K562 (cell line): ENCODE results near the gene BCO2. TPM values are rescaled to one million over a fixed set of nuclear protein-coding genes. Genes with fewer than 3 reads are reported as not detected.

Source experiments
- ATAC-seq: fragments of 200-7000 bp; cut with Tn5 transposase; 3 replicates; pipeline ENCODE4 v1.9.1; 2020; ENCODE audit warnings: moderate library complexity
- BruUV-seq: library from RNA; stranded (reverse); fragments of 400-500 nt; replicated peaks from 2 replicates; lab custom pipeline; 2021; lab: Mats Ljungman, UMichigan
- CTCF ChIA-PET: fragments of 300-600 bp; formaldehyde crosslinking; extraction: SDS; loops from one replicate; lab custom pipeline; 2021; ENCODE audit warnings: low intra/inter-chr PET ratio; lab: Yijun Ruan, JAX
- POLR2A ChIA-PET: fragments of 300-600, 350-650 bp; sonication (Branson Sonifier 250); formaldehyde crosslinking; extraction: SDS; loops from one replicate; lab custom pipeline; 2021; ENCODE audit warnings: antibody characterized with exemption, inconsistent platforms; lab: Yijun Ruan, JAX
- DNase-seq, 4 experiments: peaks; one replicate each; pipeline versions ENCODE4 v3.0.0 to v3.0.0-alpha.2; 2011 to 2018; ENCODE audit warnings: low spot score in 3 of 4, mixed read lengths in 3 of 4; ENCODE audit errors: extremely low read depth in 1 of 4
- FAIRE-seq: peaks from 2 replicates; lab custom pipeline; 2011; peaks lifted over from hg19 to GRCh38; lab: Jason Lieb, UNC
- H2AFZ ChIP-seq: 2 replicates; pipeline ENCODE4 v1.6.0; 2011; ENCODE audit warnings: low read depth, low read length, control low read depth, inconsistent platforms
- H3K27ac ChIP-seq: fragments of 200-600 bp; 3 replicates; pipeline ENCODE4 v1.8.0; 2011; ENCODE audit warnings: low read depth, mild to moderate bottlenecking, control low read depth, inconsistent platforms, low read length, moderate library complexity, mixed read lengths; ENCODE audit errors: extremely low read depth
- H3K27me3 ChIP-seq, 2 experiments: fragments of 300-600 bp in 1 of 2; 2 replicates in 1 of 2; 3 replicates in 1 of 2; pipeline versions ENCODE4 v1.6.0 to v1.8.0; 2011; ENCODE audit warnings: inconsistent platforms in 2 of 2, low read length in 2 of 2, mild to moderate bottlenecking in 1 of 2, mixed read lengths in 1 of 2, moderate library complexity in 1 of 2; ENCODE audit not compliant: control insufficient read depth in 2 of 2, insufficient read depth in 2 of 2
- H3K36me3 ChIP-seq: fragments of 300-600 bp; 3 replicates; pipeline ENCODE4 v1.8.0; 2011; ENCODE audit warnings: mild to moderate bottlenecking, low read length, inconsistent platforms; ENCODE audit not compliant: control insufficient read depth, insufficient read depth
- H3K4me1 ChIP-seq, 2 experiments: fragments of 200-600 bp in 1 of 2; replicated peaks in 1 of 2; 2 replicates in 1 of 2; 3 replicates in 1 of 2; pipeline versions ENCODE4 v1.5.1 to v1.8.0; 2011; ENCODE audit warnings: inconsistent platforms in 2 of 2, low read length in 2 of 2, mild to moderate bottlenecking in 1 of 2, mixed read lengths in 1 of 2, moderate library complexity in 1 of 2; ENCODE audit not compliant: control insufficient read depth in 2 of 2, insufficient read depth in 2 of 2
- H3K4me2 ChIP-seq: 2 replicates; pipeline ENCODE4 v1.6.1; 2011; ENCODE audit warnings: low read length, control low read depth, inconsistent platforms, mixed read lengths; ENCODE audit not compliant: insufficient read depth
- H3K4me3 ChIP-seq: fragments of 200-600 bp; sonication (generic), shearing (Covaris generic); 2 replicates; pipeline ENCODE4 v1.5.1; 2016; ENCODE audit warnings: control low read depth, inconsistent platforms
- H3K79me2 ChIP-seq: fragments of 200-600 bp; 3 replicates; pipeline ENCODE4 v1.8.0; 2011; ENCODE audit warnings: low read length, inconsistent platforms; ENCODE audit not compliant: control insufficient read depth, insufficient read depth
- H3K9ac ChIP-seq, 2 experiments: 2 replicates each; pipeline versions ENCODE4 v1.6.0 to v1.6.1; 2011; ENCODE audit warnings: low read depth in 2 of 2, low read length in 2 of 2, control low read depth in 1 of 2, inconsistent platforms in 1 of 2, mild to moderate bottlenecking in 1 of 2, mixed read lengths in 1 of 2; ENCODE audit not compliant: insufficient read depth in 1 of 2
- H3K9me1 ChIP-seq: one replicate; pipeline ENCODE4 v1.6.0; 2011; ENCODE audit warnings: inconsistent platforms, mild to moderate bottlenecking, low read length, moderate library complexity; ENCODE audit not compliant: control insufficient read depth, insufficient read depth
- H3K9me3 ChIP-seq: replicated peaks from 2 replicates; pipeline ENCODE4 v1.5.1; 2011; ENCODE audit warnings: low read depth, low read length, inconsistent platforms; ENCODE audit not compliant: control insufficient read depth, insufficient read depth
- H4K20me1 ChIP-seq: replicated peaks from 2 replicates; pipeline ENCODE4 v1.6.1; 2011; ENCODE audit warnings: low read length, inconsistent platforms, mixed read lengths; ENCODE audit not compliant: control insufficient read depth, insufficient read depth
- CAMTA2 ChIP-seq: fragments of 250-450 bp; sonication (Bioruptor Pico); conservative IDR thresholded peaks from 2 replicates; pipeline ENCODE4 v1.5.1; 2022
- FOXA3 ChIP-seq, 2 experiments: fragments of 450-650 bp in 1 of 2; sonication (generic) in 1 of 2; formaldehyde crosslinking; IDR thresholded peaks in 1 of 2; conservative IDR thresholded peaks in 1 of 2; 2 replicates each; pipeline versions ENCODE4 v1.4.0 to v1.8.0; 2020 to 2022; ENCODE audit warnings: mild to moderate bottlenecking in 2 of 2, missing genetic modification reagents in 1 of 2
- HNRNPK ChIP-seq: fragments of 200-400 bp; formaldehyde crosslinking; IDR thresholded peaks from one replicate; pipeline ENCODE4 v1.6.1; 2018; ENCODE audit warnings: mild to moderate bottlenecking, low read depth, low read length; ENCODE audit not compliant: poor library complexity, severe bottlenecking
- JUN ChIP-seq, 2 experiments: sonication (generic) in 1 of 2; formaldehyde crosslinking in 1 of 2; IDR thresholded peaks; 2 replicates each; pipeline versions ENCODE4 v1.6.1 to v1.8.0; 2012 to 2022; ENCODE audit warnings: borderline replicate concordance in 2 of 2, mild to moderate bottlenecking in 2 of 2, improper control_type of control experiment in 1 of 2, low read depth in 1 of 2, low read length in 1 of 2, missing genetic modification reagents in 1 of 2
- NFE2 ChIP-seq: IDR thresholded peaks from 2 replicates; pipeline ENCODE4 v1.6.1; 2014; ENCODE audit warnings: antibody characterized with exemption, low read depth
- NFIC ChIP-seq: fragments of 450-650 bp; IDR thresholded peaks from 2 replicates; pipeline ENCODE4 v1.6.1; 2017; ENCODE audit warnings: mild to moderate bottlenecking, inconsistent platforms
- RHOXF2B ChIP-seq: fragments of 250-450 bp; sonication (Bioruptor Pico); conservative IDR thresholded peaks from 2 replicates; pipeline ENCODE4 v1.5.1; 2021
- TRIM24 ChIP-seq, 2 experiments: fragments of 450-650 bp; IDR thresholded peaks; 2 replicates each; pipeline ENCODE4 v1.6.1; 2016
- ZNF224 ChIP-seq: sonication (generic); formaldehyde crosslinking; IDR thresholded peaks from 2 replicates; pipeline ENCODE4 v1.8.0; 2022; ENCODE audit warnings: mild to moderate bottlenecking, missing genetic modification reagents
- ZNF316 ChIP-seq: fragments of 450-650 bp; IDR thresholded peaks from 2 replicates; pipeline ENCODE4 v1.6.1; 2016
- ZNF398 ChIP-seq: fragments of 250-450 bp; sonication (Bioruptor Pico); IDR thresholded peaks from 2 replicates; pipeline ENCODE4 v1.8.0; 2021; ENCODE audit warnings: moderate library complexity, mild to moderate bottlenecking, inconsistent platforms
- WGBS: fragments of 100-300 bp; shearing (Covaris generic); methylation state at CpG from one replicate; pipeline ENCODE4 v1.1.6; 2016; ENCODE audit warnings: low coverage, mixed read lengths; ENCODE audit not compliant: insufficient coverage; ENCODE audit errors: missing lambda C conversion rate; 5-methylcytosine and 5-hydroxymethylcytosine counted together
- in situ Hi-C: fragments of 300-500 bp; cut with MboI; formaldehyde crosslinking; loops from 4 replicates; pipeline ENCODE4 v1.15.0; 2018; ENCODE audit warnings: inconsistent platforms, mixed read lengths
- intact Hi-C: fragments of 100-400 bp; cut with micrococcal nuclease; formaldehyde crosslinking; loops from 2 replicates; pipeline ENCODE4 v1.14.2; 2022
- polyA plus RNA-seq, 8 experiments: library from polyadenylated mRNA; depleted of rRNA in 4 of 8; stranded (reverse) in 5 of 8; unstranded in 3 of 8; fragments of >200 nt; fragmentation: Nextera tagmentation in 2 of 8; fragmentation: Illumina TruSeq in 1 of 8; extraction: Ambion mirVana in 2 of 8; extraction: Trizol in 1 of 8; gene quantifications; 2 replicates each; pipeline versions ENCODE4 v1.2.1 to v1.2.3, GENCODE V29; 2011 to 2014; ENCODE audit warnings: inconsistent platforms in 1 of 8, missing spikeins in 1 of 8
- total RNA-seq, 7 experiments: library from RNA; depleted of rRNA in 6 of 7; stranded (reverse); fragments of >200 nt in 6 of 7; fragmentation: Illumina TruSeq in 2 of 7; extraction: Trizol in 2 of 7; gene quantifications; 2 replicates each; pipeline versions ENCODE4 v1.2.1 to v1.2.3, GENCODE V29; 2011 to 2021; ENCODE audit warnings: low replicate concordance in 1 of 7

The BCO2 gene
- total and polyA plus RNA-seq, 9 of the 15 experiments (the other 6 are each of a cell fraction or from before 2014, with no cell fraction given), result 0.21 to 1.0 (median 0.47) TPM; not detected in 1

- TF ChIP-seq FOXA3 (CRISPR knock-in tag; conservative IDR thresholded peaks at IDR 0.05 in 1 of 2, IDR thresholded peaks at IDR 0.05 in 1 of 2) (peak; percentile 70 to 79; a peak in 3 of 4 replicates), ZNF224 (no peak), TRIM24 (IDR thresholded peaks at IDR 0.05) (peak in 1 of 2 experiments; percentile 25; a peak in 1 of 4 replicates), ZNF316 (peak; percentile 77; the same call in 1 of the 2 replicates), NFIC (peak; percentile 26; the same call in 1 of the 2 replicates), NFE2 (peak; percentile 84)
These were observed 71.9 kb downstream of the BCO2 start (continued) for GRCh38 chr11:112247201-112247600.

GRCh38 chr11:112248201-112248600 is 72.9 kb downstream of the BCO2 start:
- Histone ChIP-seq H3K9ac (no peak overlapping the region), H3K4me1 (peaks cover 0 to 6% of the 10 kb centered on the region in 2 experiments; a peak in 2 of 5 replicates), H3K36me3 (no peaks in the 10 kb centered on the region), H3K4me3 (no peak overlapping the region), H3K79me2 (no peaks in the 10 kb centered on the region), H2AFZ (no peak overlapping the region), H4K20me1 (no peaks in the 10 kb centered on the region), H3K9me1 (no peaks in the 10 kb centered on the region), H3K27me3 (no peaks in the 10 kb centered on the region), H3K9me3 (no peaks in the 10 kb centered on the region), H3K27ac (no peak overlapping the region), H3K4me2 (no peak overlapping the region)
- FAIRE-seq (no peak), ATAC-seq (no peak), DNase-seq (no peak)
- intact Hi-C loops, result no loop called here
- ChIA-PET CTCF (no interaction called here), POLR2A (no interaction called here)
- TF ChIP-seq CAMTA2 (CRISPR knock-in tag), result no peak
- no peak for TF ChIP-seq JUN (IDR thresholded peaks at IDR 0.05; ENCODE audit: borderline replicate concordance, low read depth, low read length)
- TF ChIP-seq JUN (CRISPR knock-in tag; IDR thresholded peaks at IDR 0.05; ENCODE audit: borderline replicate concordance), result no peak
- TF ChIP-seq HNRNPK, result no peak
- no peak for TF ChIP-seq RHOXF2B
- no peak for TF ChIP-seq ZNF398 (CRISPR knock-in tag)
- in situ Hi-C loops, result no loop called here
- no TSS peak for BruUV-seq
- WGBS, result 59% methylated on average over 2 of the region's 2 CpGs
